ENCODE results near the gene CETP. TPM values are rescaled to one million over a fixed set of nuclear protein-coding genes. Genes with fewer than 3 reads are reported as not detected.
A peak's percentile ranks its signal among the peaks of the same experiment; 100 is the strongest.

The CETP gene
- total and polyA plus RNA-seq, 2 of the 13 experiments (the other 11 are each of a cell fraction or from before 2014, with no cell fraction given): 0.31 to 9.8 TPM

DNA sequence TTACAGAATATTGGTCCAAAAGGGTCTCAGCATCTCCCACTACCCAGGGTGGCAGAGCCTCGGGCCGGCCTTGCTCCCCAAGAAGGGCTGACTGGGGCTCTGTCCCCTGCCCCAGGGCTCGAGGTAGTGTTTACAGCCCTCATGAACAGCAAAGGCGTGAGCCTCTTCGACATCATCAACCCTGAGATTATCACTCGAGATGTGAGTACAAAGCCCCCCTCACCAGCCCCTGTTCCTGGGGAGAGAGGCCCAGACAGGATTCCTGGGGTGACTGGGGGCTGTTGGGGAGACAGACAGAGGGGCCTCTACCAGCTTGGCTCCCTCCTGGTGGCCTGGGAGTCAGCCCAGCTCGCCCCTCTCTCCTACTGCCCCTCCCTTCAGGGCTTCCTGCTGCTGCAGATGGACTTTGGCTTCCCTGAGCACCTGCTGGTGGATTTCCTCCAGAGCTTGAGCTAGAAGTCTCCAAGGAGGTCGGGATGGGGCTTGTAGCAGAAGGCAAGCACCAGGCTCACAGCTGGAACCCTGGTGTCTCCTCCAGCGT, 21.5 kb downstream of the CETP start (continued):
- TF ChIP-seq ZZZ3 (CRISPR knock-in tag; IDR thresholded peaks at IDR 0.05; ENCODE audit: borderline replicate concordance) (no peak), MXD4 (CRISPR knock-in tag; IDR thresholded peaks at IDR 0.05) (0 out of 2 replicates have a peak, but pooled peaks have one; percentile 50), ATAD3A (CRISPR knock-in tag; IDR thresholded peaks at IDR 0.05) (no peak), ZNF614 (CRISPR knock-in tag; IDR thresholded peaks at IDR 0.05; ENCODE audit: borderline replicate concordance) (0 out of 2 replicates have a peak, but pooled peaks have one; percentile 35), ETV5 (CRISPR knock-in tag; IDR thresholded peaks at IDR 0.05; ENCODE audit: borderline replicate concordance) (peak; percentile 47; the same call in 1 of the 2 replicates), SYNCRIP (IDR thresholded peaks at IDR 0.05; ENCODE audit: insufficient read depth, low read depth, low read length) (no peak), ZNF777 (CRISPR knock-in tag; IDR thresholded peaks at IDR 0.05) (no peak), FOXO1 (CRISPR knock-in tag; IDR thresholded peaks at IDR 0.05) (peak; percentile 28; the same call in 1 of the 2 replicates), POLR2G (IDR thresholded peaks at IDR 0.05; ENCODE audit: low read depth, low read length) (no peak), EED (CRISPR knock-in tag; IDR thresholded peaks at IDR 0.05) (no peak), ZNF17 (CRISPR knock-in tag; IDR thresholded peaks at IDR 0.05) (no peak), ZNF292 (CRISPR knock-in tag; IDR thresholded peaks at IDR 0.05; ENCODE audit: borderline replicate concordance, low read depth) (0 out of 2 replicates have a peak, but pooled peaks have one; percentile 29), NR3C1 (CRISPR knock-in tag; IDR thresholded peaks at IDR 0.05) (no peak), ARNT (IDR thresholded peaks at IDR 0.05) (no peak), ZNF143 (CRISPR knock-in tag; IDR thresholded peaks at IDR 0.05) (no peak), CHD2 (IDR thresholded peaks at IDR 0.05; ENCODE audit: low read depth, low read length) (no peak), CREB1 (IDR thresholded peaks at IDR 0.05) (no peak), CREB1 (CRISPR knock-in tag; IDR thresholded peaks at IDR 0.05) (no peak), TGIF2 (CRISPR knock-in tag; IDR thresholded peaks at IDR 0.05) (no peak), SIN3B (IDR thresholded peaks at IDR 0.05; ENCODE audit: low read length) (no peak), MATR3 (CRISPR knock-in tag; IDR thresholded peaks at IDR 0.05) (no peak), ZNF138 (CRISPR knock-in tag; IDR thresholded peaks at IDR 0.05; ENCODE audit: low read depth) (no peak), SPEN (CRISPR knock-in tag; IDR thresholded peaks at IDR 0.05; ENCODE audit: low read depth) (no peak)
- TF ChIP-seq, protein P1, sequence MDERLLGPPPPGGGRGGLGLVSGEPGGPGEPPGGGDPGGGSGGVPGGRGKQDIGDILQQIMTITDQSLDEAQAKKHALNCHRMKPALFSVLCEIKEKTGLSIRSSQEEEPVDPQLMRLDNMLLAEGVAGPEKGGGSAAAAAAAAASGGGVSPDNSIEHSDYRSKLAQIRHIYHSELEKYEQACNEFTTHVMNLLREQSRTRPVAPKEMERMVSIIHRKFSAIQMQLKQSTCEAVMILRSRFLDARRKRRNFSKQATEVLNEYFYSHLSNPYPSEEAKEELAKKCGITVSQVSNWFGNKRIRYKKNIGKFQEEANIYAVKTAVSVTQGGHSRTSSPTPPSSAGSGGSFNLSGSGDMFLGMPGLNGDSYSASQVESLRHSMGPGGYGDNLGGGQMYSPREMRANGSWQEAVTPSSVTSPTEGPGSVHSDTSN (CRISPR knock-in tag; IDR thresholded peaks at IDR 0.05): no peak
- TF ChIP-seq, protein P2, sequence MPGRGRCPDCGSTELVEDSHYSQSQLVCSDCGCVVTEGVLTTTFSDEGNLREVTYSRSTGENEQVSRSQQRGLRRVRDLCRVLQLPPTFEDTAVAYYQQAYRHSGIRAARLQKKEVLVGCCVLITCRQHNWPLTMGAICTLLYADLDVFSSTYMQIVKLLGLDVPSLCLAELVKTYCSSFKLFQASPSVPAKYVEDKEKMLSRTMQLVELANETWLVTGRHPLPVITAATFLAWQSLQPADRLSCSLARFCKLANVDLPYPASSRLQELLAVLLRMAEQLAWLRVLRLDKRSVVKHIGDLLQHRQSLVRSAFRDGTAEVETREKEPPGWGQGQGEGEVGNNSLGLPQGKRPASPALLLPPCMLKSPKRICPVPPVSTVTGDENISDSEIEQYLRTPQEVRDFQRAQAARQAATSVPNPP (CRISPR knock-in tag; IDR thresholded peaks at IDR 0.05): no peak
- TF ChIP-seq, protein P3, sequence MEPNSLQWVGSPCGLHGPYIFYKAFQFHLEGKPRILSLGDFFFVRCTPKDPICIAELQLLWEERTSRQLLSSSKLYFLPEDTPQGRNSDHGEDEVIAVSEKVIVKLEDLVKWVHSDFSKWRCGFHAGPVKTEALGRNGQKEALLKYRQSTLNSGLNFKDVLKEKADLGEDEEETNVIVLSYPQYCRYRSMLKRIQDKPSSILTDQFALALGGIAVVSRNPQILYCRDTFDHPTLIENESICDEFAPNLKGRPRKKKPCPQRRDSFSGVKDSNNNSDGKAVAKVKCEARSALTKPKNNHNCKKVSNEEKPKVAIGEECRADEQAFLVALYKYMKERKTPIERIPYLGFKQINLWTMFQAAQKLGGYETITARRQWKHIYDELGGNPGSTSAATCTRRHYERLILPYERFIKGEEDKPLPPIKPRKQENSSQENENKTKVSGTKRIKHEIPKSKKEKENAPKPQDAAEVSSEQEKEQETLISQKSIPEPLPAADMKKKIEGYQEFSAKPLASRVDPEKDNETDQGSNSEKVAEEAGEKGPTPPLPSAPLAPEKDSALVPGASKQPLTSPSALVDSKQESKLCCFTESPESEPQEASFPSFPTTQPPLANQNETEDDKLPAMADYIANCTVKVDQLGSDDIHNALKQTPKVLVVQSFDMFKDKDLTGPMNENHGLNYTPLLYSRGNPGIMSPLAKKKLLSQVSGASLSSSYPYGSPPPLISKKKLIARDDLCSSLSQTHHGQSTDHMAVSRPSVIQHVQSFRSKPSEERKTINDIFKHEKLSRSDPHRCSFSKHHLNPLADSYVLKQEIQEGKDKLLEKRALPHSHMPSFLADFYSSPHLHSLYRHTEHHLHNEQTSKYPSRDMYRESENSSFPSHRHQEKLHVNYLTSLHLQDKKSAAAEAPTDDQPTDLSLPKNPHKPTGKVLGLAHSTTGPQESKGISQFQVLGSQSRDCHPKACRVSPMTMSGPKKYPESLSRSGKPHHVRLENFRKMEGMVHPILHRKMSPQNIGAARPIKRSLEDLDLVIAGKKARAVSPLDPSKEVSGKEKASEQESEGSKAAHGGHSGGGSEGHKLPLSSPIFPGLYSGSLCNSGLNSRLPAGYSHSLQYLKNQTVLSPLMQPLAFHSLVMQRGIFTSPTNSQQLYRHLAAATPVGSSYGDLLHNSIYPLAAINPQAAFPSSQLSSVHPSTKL (CRISPR knock-in tag; IDR thresholded peaks at IDR 0.05): peak; percentile 45; the same call in 1 of the 2 replicates
- TF ChIP-seq, protein P4, sequence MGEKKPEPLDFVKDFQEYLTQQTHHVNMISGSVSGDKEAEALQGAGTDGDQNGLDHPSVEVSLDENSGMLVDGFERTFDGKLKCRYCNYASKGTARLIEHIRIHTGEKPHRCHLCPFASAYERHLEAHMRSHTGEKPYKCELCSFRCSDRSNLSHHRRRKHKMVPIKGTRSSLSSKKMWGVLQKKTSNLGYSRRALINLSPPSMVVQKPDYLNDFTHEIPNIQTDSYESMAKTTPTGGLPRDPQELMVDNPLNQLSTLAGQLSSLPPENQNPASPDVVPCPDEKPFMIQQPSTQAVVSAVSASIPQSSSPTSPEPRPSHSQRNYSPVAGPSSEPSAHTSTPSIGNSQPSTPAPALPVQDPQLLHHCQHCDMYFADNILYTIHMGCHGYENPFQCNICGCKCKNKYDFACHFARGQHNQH (CRISPR knock-in tag; IDR thresholded peaks at IDR 0.05): peak; percentile 51; the same call in 1 of the 2 replicates
